ENCODE measurements around the gene GHITM. TPM values are rescaled to one million over a fixed set of nuclear protein-coding genes. Genes with fewer than 3 reads are reported as not detected.
"Not testable (repeated sequence)": the region's sequence is repeated elsewhere in the genome, so short reads cannot be mapped to it uniquely, and the experiment has no call there.

The GHITM gene
- total RNA-seq, 1 experiment from 2014 or later, result 127 TPM

- CTCF ChIA-PET, result no interaction called here
- intact Hi-C loops (cut with micrococcal nuclease; ENCODE audit: unreplicated experiment), result no loop called here
- H3K27ac ChIP-seq (ENCODE audit: low read depth, low read length, poor library complexity, severe bottlenecking), result no peak overlapping the region
- H3K27me3 ChIP-seq (replicated peaks; ENCODE audit: insufficient read depth, low read depth, low read length, poor library complexity), result no peaks in the 10 kb centered on the region
- DNase-seq (ENCODE audit: low spot score), result no peak
- no peaks in the 10 kb centered on the region for H3K4me1 ChIP-seq (ENCODE audit: insufficient read depth, low read length, poor library complexity, severe bottlenecking)
- no peak overlapping the region for H3K4me3 ChIP-seq (ENCODE audit: low read depth, low read length, poor library complexity, severe bottlenecking)
- no peaks in the 10 kb centered on the region for H3K36me3 ChIP-seq (ENCODE audit: insufficient read depth, low read length, poor library complexity, severe bottlenecking)
- POLR2A ChIA-PET (ENCODE audit: low non-redundant PET), result no interaction called here
- H3K9me3 ChIP-seq (ENCODE audit: low read depth, low read length, poor library complexity, severe bottlenecking), result no peaks in the 10 kb centered on the region
- BruUV-seq (replicated peaks), result no TSS peak
- TF ChIP-seq, protein P1, sequence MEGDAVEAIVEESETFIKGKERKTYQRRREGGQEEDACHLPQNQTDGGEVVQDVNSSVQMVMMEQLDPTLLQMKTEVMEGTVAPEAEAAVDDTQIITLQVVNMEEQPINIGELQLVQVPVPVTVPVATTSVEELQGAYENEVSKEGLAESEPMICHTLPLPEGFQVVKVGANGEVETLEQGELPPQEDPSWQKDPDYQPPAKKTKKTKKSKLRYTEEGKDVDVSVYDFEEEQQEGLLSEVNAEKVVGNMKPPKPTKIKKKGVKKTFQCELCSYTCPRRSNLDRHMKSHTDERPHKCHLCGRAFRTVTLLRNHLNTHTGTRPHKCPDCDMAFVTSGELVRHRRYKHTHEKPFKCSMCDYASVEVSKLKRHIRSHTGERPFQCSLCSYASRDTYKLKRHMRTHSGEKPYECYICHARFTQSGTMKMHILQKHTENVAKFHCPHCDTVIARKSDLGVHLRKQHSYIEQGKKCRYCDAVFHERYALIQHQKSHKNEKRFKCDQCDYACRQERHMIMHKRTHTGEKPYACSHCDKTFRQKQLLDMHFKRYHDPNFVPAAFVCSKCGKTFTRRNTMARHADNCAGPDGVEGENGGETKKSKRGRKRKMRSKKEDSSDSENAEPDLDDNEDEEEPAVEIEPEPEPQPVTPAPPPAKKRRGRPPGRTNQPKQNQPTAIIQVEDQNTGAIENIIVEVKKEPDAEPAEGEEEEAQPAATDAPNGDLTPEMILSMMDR (conservative IDR thresholded peaks at IDR 0.05; ENCODE audit: low read depth, low read length), result no peak
- no peak for TF ChIP-seq EZH2 (IDR thresholded peaks at IDR 0.05; ENCODE audit: borderline replicate concordance, low read depth, low read length, poor library complexity, severe bottlenecking)
Measured at GRCh38 chr10:84117686-84118394, 21.5 kb upstream of the GHITM start.

- Histone ChIP-seq H3K9me3 (ENCODE audit: low read depth, low read length, poor library complexity, severe bottlenecking) (no peaks in the 10 kb centered on the region), H3K4me3 (ENCODE audit: low read depth, low read length, poor library complexity, severe bottlenecking) (no peak overlapping the region), H3K4me1 (ENCODE audit: insufficient read depth, low read length, poor library complexity, severe bottlenecking) (no peaks in the 10 kb centered on the region), H3K36me3 (ENCODE audit: insufficient read depth, low read length, poor library complexity, severe bottlenecking) (no peaks in the 10 kb centered on the region), H3K27ac (ENCODE audit: low read depth, low read length, poor library complexity, severe bottlenecking) (no peak overlapping the region), H3K27me3 (replicated peaks; ENCODE audit: insufficient read depth, low read depth, low read length, poor library complexity) (no peaks in the 10 kb centered on the region)
- no peak for DNase-seq (ENCODE audit: low spot score)
- ChIA-PET CTCF (no interaction called here), POLR2A (ENCODE audit: low non-redundant PET) (no interaction called here)
- BruUV-seq (replicated peaks), result no TSS peak
- TF ChIP-seq EZH2 (IDR thresholded peaks at IDR 0.05; ENCODE audit: borderline replicate concordance, low read depth, low read length, poor library complexity, severe bottlenecking), result no peak
- TF ChIP-seq, protein P1 (conservative IDR thresholded peaks at IDR 0.05; ENCODE audit: low read depth, low read length), result no peak
- intact Hi-C loops (cut with micrococcal nuclease; ENCODE audit: unreplicated experiment), result no loop called here
Measured at GRCh38 chr10:84118395-84119006, 20.8 kb upstream of the GHITM start.

DNA sequence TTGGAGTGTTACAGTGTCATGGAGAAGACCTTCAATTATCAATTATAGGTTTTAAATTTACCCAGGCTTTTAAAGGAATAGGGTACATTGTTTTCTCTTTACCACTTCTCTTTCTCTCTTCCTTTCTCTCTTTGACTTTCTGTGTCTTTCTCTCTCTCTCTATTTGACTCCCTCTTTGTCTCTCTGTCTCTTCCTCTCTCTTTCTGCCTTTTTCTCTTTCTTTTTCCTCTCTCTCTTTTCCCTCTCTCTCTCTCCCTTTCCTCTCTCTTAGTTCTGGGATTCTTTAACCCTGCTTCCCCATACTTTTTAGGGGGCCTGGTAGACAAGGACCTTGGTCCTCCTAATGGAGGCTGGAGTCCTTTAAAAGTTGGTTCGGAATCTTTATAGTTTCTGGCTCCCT, 15.9 kb upstream of the GHITM start:
- Histone ChIP-seq H3K9me3 (ENCODE audit: low read depth, low read length, poor library complexity, severe bottlenecking) (peaks cover 7% of the 10 kb centered on the region), H3K27ac (ENCODE audit: low read depth, low read length, poor library complexity, severe bottlenecking) (no peak overlapping the region), H3K4me1 (ENCODE audit: insufficient read depth, low read length, poor library complexity, severe bottlenecking) (no peaks in the 10 kb centered on the region), H3K36me3 (ENCODE audit: insufficient read depth, low read length, poor library complexity, severe bottlenecking) (no peaks in the 10 kb centered on the region), H3K27me3 (replicated peaks; ENCODE audit: insufficient read depth, low read depth, low read length, poor library complexity) (no peaks in the 10 kb centered on the region), H3K4me3 (ENCODE audit: low read depth, low read length, poor library complexity, severe bottlenecking) (no peak overlapping the region)
- TF ChIP-seq, protein P1 (conservative IDR thresholded peaks at IDR 0.05; ENCODE audit: low read depth, low read length), result no peak
- ChIA-PET POLR2A (ENCODE audit: low non-redundant PET) (no interaction called here), CTCF (no interaction called here)
- BruUV-seq (replicated peaks), result no TSS peak
- DNase-seq (ENCODE audit: low spot score), result no peak
- intact Hi-C loops (cut with micrococcal nuclease; ENCODE audit: unreplicated experiment), result no loop called here

DNA sequence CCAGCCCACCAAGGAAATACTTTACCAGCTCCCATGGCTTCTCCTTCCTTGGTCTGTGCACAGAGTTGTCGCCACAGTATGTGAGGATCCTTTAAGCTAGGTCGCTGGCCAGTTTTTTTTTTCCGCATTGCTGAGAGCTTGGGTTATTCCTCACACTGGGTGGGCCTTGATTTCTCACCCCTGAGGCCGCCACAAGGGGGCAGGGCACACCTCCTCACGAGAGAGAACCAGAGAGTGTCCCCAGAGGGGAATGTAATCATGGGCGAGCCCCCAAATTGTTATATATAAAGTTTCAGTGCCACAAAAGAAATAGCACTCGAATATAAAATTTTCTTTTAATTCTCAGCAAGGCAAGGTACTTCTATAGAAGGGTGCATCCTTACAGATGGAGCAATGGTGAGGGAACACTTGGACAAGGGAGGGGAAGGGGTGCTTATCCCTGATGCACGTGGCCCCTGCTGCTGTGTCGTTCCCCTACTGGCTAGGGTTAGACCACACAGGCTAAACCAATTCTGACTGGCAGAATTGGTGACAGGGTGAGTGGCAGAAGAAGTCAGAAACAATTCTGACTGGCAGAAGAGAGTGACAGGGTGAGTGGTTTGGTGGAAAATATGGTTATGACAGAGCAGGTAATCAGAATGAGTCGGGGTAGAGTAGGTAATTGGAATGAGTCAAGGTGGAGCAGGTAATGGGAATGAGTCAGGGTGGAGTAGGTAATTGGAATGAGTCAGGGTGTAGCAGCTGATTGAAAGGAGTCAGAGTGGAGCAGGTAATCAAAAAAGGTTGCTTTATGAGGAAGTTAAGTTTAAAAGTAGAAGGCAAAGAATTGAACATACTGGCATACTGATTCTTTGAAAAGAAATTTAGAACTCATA, 13.2 kb upstream of the GHITM start:
- POLR2A ChIA-PET (ENCODE audit: low non-redundant PET); intact Hi-C loops (cut with micrococcal nuclease; ENCODE audit: unreplicated experiment); H3K4me3 ChIP-seq (ENCODE audit: low read depth, low read length, poor library complexity, severe bottlenecking); DNase-seq (ENCODE audit: low spot score); H3K9me3 ChIP-seq (ENCODE audit: low read depth, low read length, poor library complexity, severe bottlenecking); H3K4me1 ChIP-seq (ENCODE audit: insufficient read depth, low read length, poor library complexity, severe bottlenecking); H3K27me3 ChIP-seq (replicated peaks; ENCODE audit: insufficient read depth, low read depth, low read length, poor library complexity); CTCF ChIA-PET; H3K36me3 ChIP-seq (ENCODE audit: insufficient read depth, low read length, poor library complexity, severe bottlenecking); H3K27ac ChIP-seq (ENCODE audit: low read depth, low read length, poor library complexity, severe bottlenecking); BruUV-seq (replicated peaks): not testable (repeated sequence)
